Glutamatergic neuron (in vitro differentiated cells): ENCODE data around the gene FGD3. TPM values are rescaled to one million over a fixed set of nuclear protein-coding genes. Genes with fewer than 3 reads are reported as not detected.

Experiments
- DNase-seq: peaks from one replicate; pipeline ENCODE4 v3.0.0; 2022
- H3K27ac Mint-ChIP-seq: one replicate; pipeline ENCODE4 v1.8.0; 2020; ENCODE audit warnings: mild to moderate bottlenecking, mixed read lengths, inconsistent platforms; ENCODE audit not compliant: unreplicated experiment
- H3K27me3 Mint-ChIP-seq: one replicate; pipeline ENCODE4 v1.8.0; 2020; ENCODE audit warnings: mild to moderate bottlenecking, moderate library complexity, mixed read lengths, inconsistent platforms; ENCODE audit not compliant: unreplicated experiment
- H3K36me3 Mint-ChIP-seq: one replicate; pipeline ENCODE4 v1.8.0; 2020; ENCODE audit warnings: mild to moderate bottlenecking, mixed read lengths, inconsistent platforms; ENCODE audit not compliant: unreplicated experiment
- H3K4me1 Mint-ChIP-seq: one replicate; pipeline ENCODE4 v1.8.0; 2020; ENCODE audit warnings: mild to moderate bottlenecking, low read depth, mixed read lengths, inconsistent platforms; ENCODE audit not compliant: unreplicated experiment
- H3K4me3 Mint-ChIP-seq: one replicate; pipeline ENCODE4 v1.8.0; 2020; ENCODE audit warnings: mild to moderate bottlenecking, mixed read lengths, inconsistent platforms; ENCODE audit not compliant: unreplicated experiment
- H3K9me3 Mint-ChIP-seq: one replicate; pipeline ENCODE4 v1.8.0; 2020; ENCODE audit warnings: mild to moderate bottlenecking, moderate library complexity, mixed read lengths, inconsistent platforms; ENCODE audit not compliant: unreplicated experiment
- total RNA-seq: library from RNA; stranded (reverse); fragmentation: NEBNext Ultra II Directional; extraction: Animal tissue kit (Norgen Biotek cat#: 25700); gene quantifications from one replicate; pipeline ENCODE4 v1.2.1, GENCODE V29; 2021; ENCODE audit not compliant: unreplicated experiment
- TF ChIP-seq, protein P1 (sequence below): fragments of 200-600 bp; sonication (generic); IDR thresholded peaks from one replicate; pipeline ENCODE4 v1.5.0; 2021; ENCODE audit not compliant: partially characterized antibody, unreplicated experiment

Gene FGD3
- total RNA-seq, 1 donor from 2014 or later: 1.2 TPM

DNA sequence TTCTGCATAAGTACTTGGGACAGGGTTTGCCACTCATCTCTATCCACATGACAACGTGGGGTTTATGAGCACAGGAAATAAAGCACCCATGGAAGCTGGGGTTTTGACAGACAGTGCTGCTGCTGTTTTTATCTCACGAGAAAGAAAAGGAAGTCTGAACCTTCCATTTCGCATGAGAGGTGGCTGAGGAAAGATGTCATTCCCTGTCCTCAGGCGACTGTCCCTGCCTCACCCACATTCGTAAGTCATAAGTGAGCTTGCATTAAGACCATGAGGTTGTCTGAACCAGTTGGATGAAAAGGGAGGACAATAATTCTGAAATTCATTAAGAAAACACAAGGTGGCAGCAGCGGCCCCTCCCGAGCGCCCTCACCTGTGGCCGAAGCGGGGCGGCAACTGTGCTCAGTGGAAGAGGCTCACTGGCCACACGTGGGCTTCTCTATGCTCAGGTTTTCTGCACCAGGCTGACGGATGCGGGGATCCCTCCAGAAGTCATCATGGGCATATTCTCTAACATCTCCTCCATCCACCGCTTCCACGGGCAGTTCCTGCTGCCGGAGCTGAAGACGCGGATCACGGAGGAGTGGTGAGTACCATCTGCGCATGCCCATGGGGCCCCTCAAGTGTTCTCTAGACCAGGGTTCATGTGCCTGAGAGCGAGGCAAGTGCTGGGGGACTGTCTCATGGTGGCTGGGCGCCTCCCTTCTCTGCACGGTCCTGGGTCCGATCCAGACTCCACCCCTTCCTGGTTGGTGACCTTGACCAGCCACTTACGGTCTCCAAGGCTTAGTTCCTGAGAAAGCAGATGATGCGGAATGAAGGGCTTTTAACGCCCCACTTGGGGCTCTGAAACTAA is 56.5 kb downstream of the FGD3 start:
- Mint-ChIP-seq H3K4me3 (no peak overlapping the region), H3K27ac (no peak overlapping the region), H3K27me3 (no peaks in the 10 kb centered on the region), H3K9me3 (peaks cover 2% of the 10 kb centered on the region), H3K36me3 (no peaks in the 10 kb centered on the region), H3K4me1 (no peaks in the 10 kb centered on the region)
- peak; percentile 67 for DNase-seq
- TF ChIP-seq, protein P1, sequence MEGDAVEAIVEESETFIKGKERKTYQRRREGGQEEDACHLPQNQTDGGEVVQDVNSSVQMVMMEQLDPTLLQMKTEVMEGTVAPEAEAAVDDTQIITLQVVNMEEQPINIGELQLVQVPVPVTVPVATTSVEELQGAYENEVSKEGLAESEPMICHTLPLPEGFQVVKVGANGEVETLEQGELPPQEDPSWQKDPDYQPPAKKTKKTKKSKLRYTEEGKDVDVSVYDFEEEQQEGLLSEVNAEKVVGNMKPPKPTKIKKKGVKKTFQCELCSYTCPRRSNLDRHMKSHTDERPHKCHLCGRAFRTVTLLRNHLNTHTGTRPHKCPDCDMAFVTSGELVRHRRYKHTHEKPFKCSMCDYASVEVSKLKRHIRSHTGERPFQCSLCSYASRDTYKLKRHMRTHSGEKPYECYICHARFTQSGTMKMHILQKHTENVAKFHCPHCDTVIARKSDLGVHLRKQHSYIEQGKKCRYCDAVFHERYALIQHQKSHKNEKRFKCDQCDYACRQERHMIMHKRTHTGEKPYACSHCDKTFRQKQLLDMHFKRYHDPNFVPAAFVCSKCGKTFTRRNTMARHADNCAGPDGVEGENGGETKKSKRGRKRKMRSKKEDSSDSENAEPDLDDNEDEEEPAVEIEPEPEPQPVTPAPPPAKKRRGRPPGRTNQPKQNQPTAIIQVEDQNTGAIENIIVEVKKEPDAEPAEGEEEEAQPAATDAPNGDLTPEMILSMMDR: peak; percentile 76

GRCh38 chr9:93004561-93004960 is 57.2 kb downstream of the FGD3 start:
- no peak for DNase-seq
- Mint-ChIP-seq H3K27ac (no peak overlapping the region), H3K4me1 (no peaks in the 10 kb centered on the region), H3K4me3 (no peak overlapping the region), H3K9me3 (peaks cover 3% of the 10 kb centered on the region), H3K36me3 (no peaks in the 10 kb centered on the region), H3K27me3 (no peaks in the 10 kb centered on the region)
- TF ChIP-seq, protein P1: no peak

DNA sequence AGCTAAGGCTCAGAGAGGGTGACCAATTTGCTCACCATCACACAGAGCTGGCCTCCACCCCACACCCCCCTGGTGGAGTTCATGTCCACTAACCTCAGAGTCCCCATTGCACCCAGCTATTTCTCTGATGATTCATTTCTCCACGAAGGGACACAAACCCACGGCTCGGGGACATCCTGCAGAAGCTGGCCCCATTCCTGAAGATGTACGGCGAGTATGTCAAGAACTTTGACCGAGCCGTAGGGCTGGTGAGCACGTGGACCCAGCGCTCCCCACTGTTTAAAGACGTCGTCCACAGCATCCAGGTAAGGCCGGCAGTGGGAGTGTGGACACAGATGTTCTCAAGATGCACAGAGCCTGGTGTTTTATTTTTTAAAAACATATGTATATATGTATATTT is 58.6 kb downstream of the FGD3 start:
- Mint-ChIP-seq H3K9me3 (peaks cover 3% of the 10 kb centered on the region), H3K36me3 (no peaks in the 10 kb centered on the region), H3K27ac (no peak overlapping the region)

DNA sequence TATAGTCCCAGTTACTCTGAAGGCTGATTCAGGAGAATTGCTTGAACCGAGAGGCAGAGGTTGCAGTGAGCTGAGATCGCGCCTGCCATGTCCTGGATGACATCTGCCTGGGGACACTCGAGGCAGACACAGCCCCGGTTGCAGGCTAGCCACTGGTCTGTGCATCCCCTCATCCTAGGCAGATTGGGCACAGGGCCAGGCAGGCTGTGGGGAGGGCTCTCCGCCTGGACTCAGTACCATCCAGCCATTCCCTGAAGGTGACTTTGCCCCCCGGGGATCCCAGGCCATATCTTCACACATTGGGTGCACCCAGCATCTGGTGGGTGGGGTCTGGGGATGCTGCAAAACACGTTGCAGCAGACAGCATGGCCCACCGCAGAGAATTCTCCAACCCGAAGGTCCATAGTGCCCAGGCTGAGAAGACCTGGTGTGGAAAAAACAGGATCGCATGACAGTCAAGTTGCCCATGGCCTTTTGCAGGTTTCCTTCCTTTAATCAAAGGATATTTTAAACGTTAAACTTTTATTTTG is 60.3 kb downstream of the FGD3 start:
- Mint-ChIP-seq H3K4me1 (no peaks in the 10 kb centered on the region), H3K36me3 (no peaks in the 10 kb centered on the region), H3K9me3 (peaks cover 3% of the 10 kb centered on the region), H3K27me3 (no peaks in the 10 kb centered on the region), H3K27ac (no peak overlapping the region), H3K4me3 (no peak overlapping the region)
- TF ChIP-seq, protein P1: no peak
- no peak for DNase-seq

More for the DNA sequence above, 58.6 kb downstream of the FGD3 start:
- H3K27me3 Mint-ChIP-seq: no peaks in the 10 kb centered on the region
- DNase-seq: no peak
- no peak overlapping the region for H3K4me3 Mint-ChIP-seq
- no peaks in the 10 kb centered on the region for H3K4me1 Mint-ChIP-seq
- TF ChIP-seq, protein P1: no peak

- H3K4me3 Mint-ChIP-seq: no peak overlapping the region
- no peak for DNase-seq
- H3K27me3 Mint-ChIP-seq: no peaks in the 10 kb centered on the region
- no peaks in the 10 kb centered on the region for H3K4me1 Mint-ChIP-seq
- H3K9me3 Mint-ChIP-seq: peaks cover 3% of the 10 kb centered on the region
- no peak overlapping the region for H3K27ac Mint-ChIP-seq
- TF ChIP-seq, protein P1: no peak
- no peaks in the 10 kb centered on the region for H3K36me3 Mint-ChIP-seq
Observed at GRCh38 chr9:93008457-93008856, 61.1 kb downstream of the FGD3 start.
